Measurements from ENCODE around the gene RND3. TPM values are rescaled to one million over a fixed set of nuclear protein-coding genes. Genes with fewer than 3 reads are reported as not detected.

RND3 gene
- total RNA-seq, 4 donors from 2014 or later, result 35.5 to 66.8 (median 47.6) TPM

DNA sequence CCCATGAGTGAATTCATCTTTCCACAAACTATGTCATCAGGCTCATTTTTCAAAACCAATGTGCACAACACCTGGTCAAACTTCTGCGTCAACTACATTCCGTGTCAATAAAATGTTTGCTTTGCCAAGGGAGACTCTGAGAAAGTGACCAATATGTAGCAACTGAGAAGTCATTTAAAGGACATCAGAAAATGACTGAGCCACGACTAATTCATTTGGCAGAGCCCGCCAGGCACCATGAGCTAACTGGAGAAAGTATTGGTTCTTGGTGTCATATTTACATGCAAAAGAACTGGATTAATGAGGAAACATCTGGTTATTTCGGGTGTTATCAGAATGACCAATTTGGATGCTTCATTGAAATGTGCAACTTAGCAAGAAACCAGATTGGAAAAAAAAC, 7.2 kb downstream of the RND3 start:
- H3K4me3 ChIP-seq (ENCODE audit: low read depth, poor library complexity, severe bottlenecking), result no peak overlapping the region
- WGBS, 2 donors, result 43 to 58% methylated on average over 5 of the region's 5 CpGs
- DNase-seq (ENCODE audit: low spot score in 2 of 2), result peak in 1 of 2 donors; percentile 85
- TF ChIP-seq, protein P1, sequence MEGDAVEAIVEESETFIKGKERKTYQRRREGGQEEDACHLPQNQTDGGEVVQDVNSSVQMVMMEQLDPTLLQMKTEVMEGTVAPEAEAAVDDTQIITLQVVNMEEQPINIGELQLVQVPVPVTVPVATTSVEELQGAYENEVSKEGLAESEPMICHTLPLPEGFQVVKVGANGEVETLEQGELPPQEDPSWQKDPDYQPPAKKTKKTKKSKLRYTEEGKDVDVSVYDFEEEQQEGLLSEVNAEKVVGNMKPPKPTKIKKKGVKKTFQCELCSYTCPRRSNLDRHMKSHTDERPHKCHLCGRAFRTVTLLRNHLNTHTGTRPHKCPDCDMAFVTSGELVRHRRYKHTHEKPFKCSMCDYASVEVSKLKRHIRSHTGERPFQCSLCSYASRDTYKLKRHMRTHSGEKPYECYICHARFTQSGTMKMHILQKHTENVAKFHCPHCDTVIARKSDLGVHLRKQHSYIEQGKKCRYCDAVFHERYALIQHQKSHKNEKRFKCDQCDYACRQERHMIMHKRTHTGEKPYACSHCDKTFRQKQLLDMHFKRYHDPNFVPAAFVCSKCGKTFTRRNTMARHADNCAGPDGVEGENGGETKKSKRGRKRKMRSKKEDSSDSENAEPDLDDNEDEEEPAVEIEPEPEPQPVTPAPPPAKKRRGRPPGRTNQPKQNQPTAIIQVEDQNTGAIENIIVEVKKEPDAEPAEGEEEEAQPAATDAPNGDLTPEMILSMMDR (IDR thresholded peaks at IDR 0.05), result no peak
- TF ChIP-seq POLR2A (IDR thresholded peaks at IDR 0.05), result no peak
- intact Hi-C loops (cut with DNase I; ENCODE audit: low total_unique reads), result loop anchor here (10.0 kb wide), 1 partner anchor 885 kb away; no protein-coding TSS in a partner anchor

DNA sequence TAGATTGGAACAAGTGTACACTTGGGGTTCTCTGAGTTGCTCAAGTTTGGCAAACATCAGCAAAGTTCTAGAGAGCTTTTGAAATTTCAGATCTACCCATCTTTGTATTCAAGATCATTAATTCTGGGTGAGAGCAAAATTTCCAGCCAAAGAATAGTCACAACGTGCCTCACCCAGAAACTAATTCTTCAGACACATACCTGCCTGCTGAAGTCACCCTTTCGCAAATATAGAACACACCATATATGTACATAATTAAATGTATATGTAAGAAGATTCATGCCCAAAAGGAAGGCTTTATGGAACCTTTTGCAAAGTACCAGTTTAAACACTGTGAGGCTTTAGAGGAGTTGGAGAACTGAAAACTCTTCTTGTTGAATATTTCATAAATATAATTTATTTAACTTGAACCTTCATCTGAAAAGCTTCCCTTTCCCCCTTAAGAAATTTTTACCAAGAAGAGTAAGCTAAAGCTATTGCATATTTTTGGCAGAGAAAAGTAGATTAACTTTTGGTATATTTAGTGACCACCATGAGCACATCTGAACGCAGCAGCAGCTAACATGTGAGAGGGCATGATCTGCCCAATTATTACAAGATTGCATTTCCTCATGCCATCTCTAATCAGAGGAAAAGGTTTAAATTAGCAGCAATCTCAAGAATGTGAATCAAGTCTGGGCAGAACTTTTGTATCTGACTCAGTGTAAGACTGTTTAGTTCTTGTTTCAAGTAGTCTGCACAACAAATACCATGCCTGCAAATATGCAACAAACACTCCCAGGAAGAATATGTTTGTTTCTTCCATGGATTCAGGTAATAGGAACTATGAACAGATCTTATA, 8.2 kb downstream of the RND3 start:
- TF ChIP-seq, protein P1 (IDR thresholded peaks at IDR 0.05), result no peak
- no peak for TF ChIP-seq POLR2A (IDR thresholded peaks at IDR 0.05)
- DNase-seq (ENCODE audit: low spot score in 2 of 2), result no peak
- no peak overlapping the region for H3K4me3 ChIP-seq (ENCODE audit: low read depth, poor library complexity, severe bottlenecking)
- intact Hi-C loops (cut with DNase I; ENCODE audit: low total_unique reads), result no loop called here
- WGBS, 2 donors, result 34 to 42% methylated on average over 3 of the region's 3 CpGs

DNA sequence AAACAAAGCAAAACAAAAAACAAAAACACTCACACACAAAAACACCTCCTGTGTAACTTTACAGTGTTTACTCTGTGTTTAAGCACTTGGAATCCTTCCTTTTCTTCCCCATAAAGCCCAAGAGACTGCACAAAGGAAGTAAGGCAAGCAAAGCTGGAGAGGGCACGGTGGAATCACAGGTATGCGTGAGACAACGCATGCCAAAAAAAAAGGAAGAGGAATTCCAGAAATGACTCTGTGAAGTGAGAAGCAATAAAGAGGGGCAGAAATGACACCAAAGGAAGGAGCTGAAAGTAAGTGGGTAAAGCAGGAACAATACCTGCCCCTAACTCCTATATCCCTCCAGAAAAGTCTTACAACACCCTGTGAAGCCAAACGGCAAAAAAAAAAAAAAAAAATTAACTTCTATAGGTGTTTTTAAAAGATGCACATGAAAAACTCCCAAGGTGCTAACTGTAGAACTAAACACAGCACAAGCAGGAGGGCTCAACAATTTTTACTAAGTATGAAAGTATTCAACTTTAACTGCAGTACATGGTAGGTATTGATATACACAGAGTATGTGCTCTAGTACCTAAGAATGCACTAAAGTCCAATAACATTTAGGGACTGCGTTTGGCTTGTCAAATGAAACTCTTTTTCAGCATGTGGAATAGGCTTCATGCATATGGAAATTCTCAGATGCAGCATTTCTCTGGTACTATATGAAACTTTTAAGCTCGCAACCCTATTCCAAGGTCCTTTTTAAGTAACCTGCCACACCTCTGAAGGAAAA, 9.1 kb downstream of the RND3 start:
- TF ChIP-seq POLR2A (IDR thresholded peaks at IDR 0.05), result no peak
- TF ChIP-seq, protein P1 (IDR thresholded peaks at IDR 0.05), result no peak

DNA sequence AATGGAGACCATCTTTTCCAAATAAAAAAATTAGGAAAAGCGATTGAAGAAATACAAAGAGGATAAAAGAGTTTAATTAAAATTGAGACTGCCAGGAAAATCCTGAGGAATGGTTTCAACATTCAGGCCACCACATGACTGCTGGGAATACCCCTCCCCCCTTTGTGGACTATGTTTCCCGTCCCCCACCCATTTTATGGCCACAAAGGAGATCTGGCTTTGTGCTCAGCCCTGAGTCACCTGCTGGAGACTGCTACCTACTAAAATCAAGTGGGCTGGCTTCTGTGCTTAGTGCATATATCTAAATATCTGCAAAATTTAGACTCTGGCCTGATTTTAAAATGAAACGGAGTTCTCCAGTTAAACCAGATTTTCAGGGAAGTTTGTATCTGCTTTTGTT, 10.1 kb downstream of the RND3 start:
- intact Hi-C loops (cut with DNase I; ENCODE audit: low total_unique reads), result no loop called here
- TF ChIP-seq, protein P1 (IDR thresholded peaks at IDR 0.05), result no peak
- no peak for TF ChIP-seq POLR2A (IDR thresholded peaks at IDR 0.05)
- DNase-seq (ENCODE audit: low spot score in 2 of 2), result no peak
- 28 to 50% methylated on average over 3 of the region's 3 CpGs for WGBS, 2 donors
- no peak overlapping the region for H3K4me3 ChIP-seq (ENCODE audit: low read depth, poor library complexity, severe bottlenecking)

More for the DNA sequence above, 9.1 kb downstream of the RND3 start:
- DNase-seq (ENCODE audit: low spot score in 2 of 2), result no peak
- WGBS, 2 donors, result 30% methylated on average over 6 of the region's 6 CpGs
- intact Hi-C loops (cut with DNase I; ENCODE audit: low total_unique reads), result no loop called here
- no peak overlapping the region for H3K4me3 ChIP-seq (ENCODE audit: low read depth, poor library complexity, severe bottlenecking)

DNA sequence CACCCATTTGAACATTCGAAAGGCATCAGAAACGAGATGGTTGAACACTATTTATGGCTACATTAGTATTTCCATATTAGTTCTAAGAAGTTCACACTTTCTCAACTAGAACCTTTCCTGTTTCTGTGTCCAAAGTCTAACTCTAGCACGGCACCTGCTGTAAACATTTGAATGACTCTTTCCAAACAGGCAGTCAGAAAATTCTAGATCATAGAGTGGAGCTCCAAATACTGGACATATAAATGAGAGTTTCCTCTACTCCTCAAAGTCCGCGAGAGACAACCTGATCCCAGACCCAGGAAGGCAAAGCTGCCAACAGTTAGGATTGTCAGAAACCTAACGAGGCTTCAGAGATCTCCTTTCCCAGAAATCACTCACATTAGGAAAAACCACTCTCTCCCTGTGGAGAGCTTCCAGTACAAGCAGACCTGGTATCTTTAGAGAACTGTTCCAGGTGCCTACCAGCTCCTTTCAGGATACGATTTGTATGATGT, 10.6 kb downstream of the RND3 start:
- no peak for DNase-seq (ENCODE audit: low spot score in 2 of 2)
- no peak overlapping the region for H3K4me3 ChIP-seq (ENCODE audit: low read depth, poor library complexity, severe bottlenecking)
- no peak for TF ChIP-seq POLR2A (IDR thresholded peaks at IDR 0.05)
- TF ChIP-seq, protein P1 (IDR thresholded peaks at IDR 0.05), result no peak
- intact Hi-C loops (cut with DNase I; ENCODE audit: low total_unique reads), result no loop called here
- 40 to 44% methylated on average over 7 of the region's 7 CpGs for WGBS, 2 donors
